IMR-90 (cell line): Measurements from ENCODE around the gene USP9X.

Experiments used
- BHLHE40 ChIP-seq: fragments of 150-350 bp; IDR thresholded peaks from 2 replicates; pipeline ENCODE4 v1.6.1; 2016; ENCODE audit warnings: mild to moderate bottlenecking, low read depth, low read length
- CEBPB ChIP-seq: IDR thresholded peaks from 2 replicates; pipeline ENCODE4 v1.6.1; 2012; ENCODE audit warnings: low read depth, low read length, improper control_type of control experiment
- CTCF ChIP-seq: conservative IDR thresholded peaks from 2 replicates; pipeline ENCODE4 v1.5.1; 2012; ENCODE audit warnings: mild to moderate bottlenecking, low read depth, low read length, improper control_type of control experiment
- FOS ChIP-seq: fragments of 150-350 bp; IDR thresholded peaks from 2 replicates; pipeline ENCODE4 v1.6.1; 2016; ENCODE audit warnings: low read depth, low read length
- MAZ ChIP-seq: IDR thresholded peaks from 2 replicates; pipeline ENCODE4 v1.6.1; 2012; ENCODE audit warnings: low read depth, mild to moderate bottlenecking, low read length, improper control_type of control experiment, moderate library complexity, borderline replicate concordance
- POLR2A ChIP-seq: IDR thresholded peaks from 2 replicates; pipeline ENCODE4 v1.6.1; 2012; ENCODE audit warnings: mild to moderate bottlenecking, low read depth, low read length
- RAD21 ChIP-seq: IDR thresholded peaks from 2 replicates; pipeline ENCODE4 v1.6.1; 2012; ENCODE audit warnings: low read length, improper control_type of control experiment
- RFX5 ChIP-seq: IDR thresholded peaks from 2 replicates; pipeline ENCODE4 v1.8.0; 2012; ENCODE audit warnings: low read depth, mild to moderate bottlenecking, low read length, moderate library complexity
- SMC3 ChIP-seq: fragments of 150-350 bp; IDR thresholded peaks from 2 replicates; pipeline ENCODE4 v1.6.1; 2016; ENCODE audit warnings: low read depth, mild to moderate bottlenecking, antibody characterized with exemption, low read length, moderate library complexity
- TF ChIP-seq, protein P1 (sequence below): fragments of 150-350 bp; IDR thresholded peaks from 2 replicates; pipeline ENCODE4 v1.6.1; 2016; ENCODE audit warnings: low read depth, mild to moderate bottlenecking, low read length, moderate library complexity, borderline replicate concordance
- TF ChIP-seq, protein P2 (sequence below): fragments of 150-350 bp; IDR thresholded peaks from 2 replicates; pipeline ENCODE4 v1.6.1; 2017; ENCODE audit warnings: mild to moderate bottlenecking, antibody characterized with exemption, low read length, low read depth

DNA sequence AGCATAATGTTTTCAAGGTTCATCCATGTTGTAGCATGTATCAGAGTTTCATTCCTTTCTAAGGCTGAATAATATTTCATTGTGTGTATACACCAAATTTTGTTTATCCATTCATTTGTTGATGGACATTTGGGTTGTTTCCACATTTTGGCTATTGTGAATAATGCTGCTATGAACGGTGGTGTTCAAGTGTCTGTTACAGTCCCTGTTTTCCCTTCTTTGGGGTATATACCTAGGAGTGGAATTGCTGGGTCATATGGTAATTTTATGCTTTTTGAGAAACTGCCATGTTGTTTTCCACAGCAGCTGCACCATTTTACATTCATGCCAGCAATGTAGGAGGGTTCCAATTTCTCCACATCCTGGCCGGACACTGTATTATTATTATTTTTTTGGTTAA lies 3.4 kb upstream of the USP9X start:
- TF ChIP-seq CEBPB: no peak
- TF ChIP-seq CTCF: no peak
- TF ChIP-seq RFX5: no peak
- TF ChIP-seq RAD21: no peak
- TF ChIP-seq, protein P1, sequence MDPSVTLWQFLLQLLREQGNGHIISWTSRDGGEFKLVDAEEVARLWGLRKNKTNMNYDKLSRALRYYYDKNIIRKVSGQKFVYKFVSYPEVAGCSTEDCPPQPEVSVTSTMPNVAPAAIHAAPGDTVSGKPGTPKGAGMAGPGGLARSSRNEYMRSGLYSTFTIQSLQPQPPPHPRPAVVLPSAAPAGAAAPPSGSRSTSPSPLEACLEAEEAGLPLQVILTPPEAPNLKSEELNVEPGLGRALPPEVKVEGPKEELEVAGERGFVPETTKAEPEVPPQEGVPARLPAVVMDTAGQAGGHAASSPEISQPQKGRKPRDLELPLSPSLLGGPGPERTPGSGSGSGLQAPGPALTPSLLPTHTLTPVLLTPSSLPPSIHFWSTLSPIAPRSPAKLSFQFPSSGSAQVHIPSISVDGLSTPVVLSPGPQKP: no peak
- TF ChIP-seq POLR2A: no peak
- TF ChIP-seq, protein P2, sequence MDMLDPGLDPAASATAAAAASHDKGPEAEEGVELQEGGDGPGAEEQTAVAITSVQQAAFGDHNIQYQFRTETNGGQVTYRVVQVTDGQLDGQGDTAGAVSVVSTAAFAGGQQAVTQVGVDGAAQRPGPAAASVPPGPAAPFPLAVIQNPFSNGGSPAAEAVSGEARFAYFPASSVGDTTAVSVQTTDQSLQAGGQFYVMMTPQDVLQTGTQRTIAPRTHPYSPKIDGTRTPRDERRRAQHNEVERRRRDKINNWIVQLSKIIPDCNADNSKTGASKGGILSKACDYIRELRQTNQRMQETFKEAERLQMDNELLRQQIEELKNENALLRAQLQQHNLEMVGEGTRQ: no peak
- no peak for TF ChIP-seq BHLHE40
- TF ChIP-seq MAZ: no peak
- TF ChIP-seq SMC3: no peak
- TF ChIP-seq FOS: no peak
